HepG2 (cell line): ENCODE results near the gene PGC. TPM values are rescaled to one million over a fixed set of nuclear protein-coding genes. Genes with fewer than 3 reads are reported as not detected.

ENCODE experiments used
- ATAC-seq: fragments of 200-7000 bp; cut with Tn5 transposase; 3 replicates; pipeline ENCODE4 v1.9.1; 2020; ENCODE audit warnings: mild to moderate bottlenecking, moderate library complexity
- BruUV-seq: library from RNA; stranded (reverse); fragments of 400-500 nt; replicated peaks from 2 replicates; lab custom pipeline; 2021; lab: Mats Ljungman, UMichigan
- CTCF ChIA-PET: fragments of 300-600 bp; formaldehyde crosslinking; extraction: SDS; loops from one replicate; lab custom pipeline; 2021; ENCODE audit warnings: low total read pairs, inconsistent platforms, low intra/inter-chr PET ratio; lab: Yijun Ruan, JAX
- POLR2A ChIA-PET: fragments of 350-600 bp; sonication (Branson Sonifier 250); formaldehyde crosslinking; loops from one replicate; lab custom pipeline; 2020; ENCODE audit warnings: antibody characterized with exemption, inconsistent platforms; lab: Yijun Ruan, JAX
- DNase-seq: peaks from one replicate; pipeline ENCODE4 v3.0.0-alpha.2; 2015; ENCODE audit warnings: low spot score
- FAIRE-seq: peaks from 3 replicates; lab custom pipeline; 2011; peaks lifted over from hg19 to GRCh38; lab: Jason Lieb, UNC
- H2AFZ ChIP-seq: one replicate; pipeline ENCODE4 v1.6.1; 2011; ENCODE audit warnings: low read length, inconsistent platforms
- H3K27ac ChIP-seq: fragments of 300-600 bp; 3 replicates; pipeline ENCODE4 v1.8.0; 2011; ENCODE audit warnings: mixed run types, mild to moderate bottlenecking, mixed read lengths, low read length, inconsistent platforms; ENCODE audit not compliant: insufficient read depth; ENCODE audit errors: extremely low read length
- H3K27me3 ChIP-seq, 2 experiments: fragments of 200-600 bp in 1 of 2; 2 replicates in 1 of 2; 3 replicates in 1 of 2; pipeline versions ENCODE4 v1.6.0 to v1.8.0; 2011; ENCODE audit warnings: low read length in 2 of 2, mild to moderate bottlenecking in 2 of 2, moderate library complexity in 2 of 2, inconsistent platforms in 1 of 2; ENCODE audit not compliant: insufficient read depth in 2 of 2, control insufficient read depth in 1 of 2
- H3K36me3 ChIP-seq, 2 experiments: fragments of 200-600 bp in 1 of 2; replicated peaks in 1 of 2; 2 replicates in 1 of 2; 3 replicates in 1 of 2; pipeline versions ENCODE4 v1.5.1 to v1.8.0; 2011; ENCODE audit warnings: low read length in 2 of 2, inconsistent platforms in 1 of 2; ENCODE audit not compliant: insufficient read depth in 2 of 2, control insufficient read depth in 1 of 2
- H3K4me1 ChIP-seq: 2 replicates; pipeline ENCODE4 v1.5.1; 2012; ENCODE audit warnings: low read length, inconsistent platforms; ENCODE audit not compliant: insufficient read depth
- H3K4me2 ChIP-seq: 2 replicates; pipeline ENCODE4 v1.6.0; 2011; ENCODE audit warnings: low read depth, low read length, inconsistent platforms
- H3K4me3 ChIP-seq, 3 experiments: fragments of 200-600 bp in 1 of 3; sonication (generic), shearing (Covaris generic) in 1 of 3; replicated peaks in 1 of 3; 2 replicates each; pipeline ENCODE4 v1.5.1; 2011 to 2016; ENCODE audit warnings: low read length in 3 of 3, inconsistent platforms in 2 of 3, low read depth in 2 of 3, mild to moderate bottlenecking in 2 of 3, control low read depth in 1 of 3, mixed read lengths in 1 of 3; ENCODE audit not compliant: insufficient read depth in 1 of 3
- H3K79me2 ChIP-seq: one replicate; pipeline ENCODE4 v1.6.1; 2011; ENCODE audit warnings: low read length, inconsistent platforms; ENCODE audit not compliant: insufficient read depth
- H3K9ac ChIP-seq: 2 replicates; pipeline ENCODE4 v1.6.0; 2011; ENCODE audit warnings: mild to moderate bottlenecking, low read depth, low read length, inconsistent platforms; ENCODE audit not compliant: insufficient read depth
- H3K9me3 ChIP-seq: 2 replicates; pipeline ENCODE4 v1.5.1; 2012; ENCODE audit warnings: mild to moderate bottlenecking, low read length
- H4K20me1 ChIP-seq: 2 replicates; pipeline ENCODE4 v1.6.0; 2011; ENCODE audit warnings: inconsistent platforms, mild to moderate bottlenecking, low read length, moderate library complexity; ENCODE audit not compliant: insufficient read depth
- AGO2 ChIP-seq: fragments of 200-400 bp; formaldehyde crosslinking; optimal IDR thresholded peaks from 2 replicates; pipeline ENCODE3; 2017; ENCODE audit warnings: mild to moderate bottlenecking, low read depth, low read length, moderate library complexity
- AKAP8 ChIP-seq: sonication (generic); formaldehyde crosslinking; IDR thresholded peaks from 2 replicates; pipeline ENCODE4 v1.5.1; 2020; ENCODE audit warnings: mild to moderate bottlenecking, missing genetic modification reagents
- ASH2L ChIP-seq: fragments of 300-600, 200-600 bp; sonication (generic); IDR thresholded peaks from 2 replicates; pipeline ENCODE4 v1.7.0; 2017; ENCODE audit warnings: low read depth, mild to moderate bottlenecking, moderate library complexity, mixed read lengths, low read length; ENCODE audit not compliant: insufficient read length
- ATM ChIP-seq: fragments of 450-650 bp; IDR thresholded peaks from 2 replicates; pipeline ENCODE4 v1.7.1; 2017; ENCODE audit warnings: mild to moderate bottlenecking, borderline replicate concordance
- CBFB ChIP-seq: sonication (generic); formaldehyde crosslinking; IDR thresholded peaks from 2 replicates; pipeline ENCODE4 v1.4.0; 2020; ENCODE audit warnings: missing genetic modification reagents
- HNRNPK ChIP-seq: fragments of 200-400 bp; formaldehyde crosslinking; IDR thresholded peaks from 2 replicates; pipeline ENCODE4 v1.6.1; 2018; ENCODE audit warnings: low read length, low read depth, moderate library complexity, mild to moderate bottlenecking; ENCODE audit not compliant: poor library complexity, severe bottlenecking
- IRX3 ChIP-seq: sonication (generic); formaldehyde crosslinking; IDR thresholded peaks from 2 replicates; pipeline ENCODE4 v1.8.1; 2023; ENCODE audit warnings: mild to moderate bottlenecking, low read depth, missing genetic modification reagents, borderline replicate concordance
- NFIB ChIP-seq: sonication (generic); formaldehyde crosslinking; IDR thresholded peaks from 2 replicates; pipeline ENCODE4 v1.9.0; 2021; ENCODE audit warnings: missing genetic modification reagents, mild to moderate bottlenecking, borderline replicate concordance
- NR2F1 ChIP-seq, 2 experiments: fragments of 450-650 bp in 1 of 2; formaldehyde crosslinking in 1 of 2; IDR thresholded peaks; 2 replicates each; pipeline versions ENCODE4 v1.5.0 to v1.6.1; 2016 to 2020; ENCODE audit warnings: mild to moderate bottlenecking in 1 of 2, missing compliant biosample characterization in 1 of 2, missing genetic modification reagents in 1 of 2, moderate library complexity in 1 of 2
- POLR2A ChIP-seq, 2 experiments: IDR thresholded peaks; 2 replicates each; pipeline ENCODE4 v1.6.1; 2011; ENCODE audit warnings: low read depth in 2 of 2, low read length in 2 of 2, mild to moderate bottlenecking in 1 of 2, moderate library complexity in 1 of 2; ENCODE audit not compliant: insufficient read depth in 1 of 2
- POLR2G ChIP-seq: fragments of 200-400 bp; formaldehyde crosslinking; IDR thresholded peaks from 2 replicates; pipeline ENCODE4 v1.6.1; 2018; ENCODE audit warnings: mild to moderate bottlenecking, low read depth, low read length, moderate library complexity
- SALL1 ChIP-seq: sonication (generic); formaldehyde crosslinking; IDR thresholded peaks from 2 replicates; pipeline ENCODE4 v1.8.0; 2022; ENCODE audit warnings: mild to moderate bottlenecking, missing genetic modification reagents
- SMAD9 ChIP-seq: sonication (generic); formaldehyde crosslinking; IDR thresholded peaks from 2 replicates; pipeline ENCODE4 v1.5.1; 2020; ENCODE audit warnings: mild to moderate bottlenecking, missing genetic modification reagents
- ZFAT ChIP-seq: sonication (generic); formaldehyde crosslinking; conservative IDR thresholded peaks from 2 replicates; pipeline ENCODE4 v1.8.1; 2023; ENCODE audit warnings: missing genetic modification reagents, inconsistent platforms
- ZNF335 ChIP-seq: sonication (generic); formaldehyde crosslinking; IDR thresholded peaks from 2 replicates; pipeline ENCODE4 v1.4.0; 2020; ENCODE audit warnings: missing genetic modification reagents
- ZNF337 ChIP-seq: sonication (generic); formaldehyde crosslinking; IDR thresholded peaks from 2 replicates; pipeline ENCODE4 v1.5.1; 2020; ENCODE audit warnings: missing genetic modification reagents, low read depth, mild to moderate bottlenecking, borderline replicate concordance
- ZNF44 ChIP-seq: sonication (generic); formaldehyde crosslinking; IDR thresholded peaks from 2 replicates; pipeline ENCODE4 v1.5.1; 2020; ENCODE audit warnings: mild to moderate bottlenecking, missing genetic modification reagents
- ZNF567 ChIP-seq: sonication (generic); formaldehyde crosslinking; IDR thresholded peaks from 2 replicates; pipeline ENCODE4 v1.8.1; 2023; ENCODE audit warnings: mild to moderate bottlenecking, missing genetic modification reagents, borderline replicate concordance
- ZNF629 ChIP-seq: sonication (generic); formaldehyde crosslinking; conservative IDR thresholded peaks from 2 replicates; pipeline ENCODE4 v1.5.0; 2020; ENCODE audit warnings: missing genetic modification reagents
- ZNF772 ChIP-seq: sonication (generic); formaldehyde crosslinking; IDR thresholded peaks from 2 replicates; pipeline ENCODE4 v1.5.0; 2020; ENCODE audit warnings: mild to moderate bottlenecking, missing genetic modification reagents
- ZNF792 ChIP-seq: IDR thresholded peaks from 2 replicates; pipeline ENCODE4 v1.6.1; 2016
- ZSCAN25 ChIP-seq: sonication (generic); formaldehyde crosslinking; IDR thresholded peaks from 2 replicates; pipeline ENCODE4 v1.8.0; 2022; ENCODE audit warnings: mild to moderate bottlenecking, missing genetic modification reagents
- WGBS: methylation state at CpG from one replicate; pipeline ENCODE4 v1.1.6; 2017; ENCODE audit warnings: low lambda C conversion rate; 5-methylcytosine and 5-hydroxymethylcytosine counted together
- in situ Hi-C: cut with HindIII; loops from 2 replicates; pipeline ENCODE4 v1.10.0; 2017; ENCODE audit warnings: low pct_unique_long_range_greater_than_20kb; ENCODE audit not compliant: extremely low pct_ligation_motif_present
- intact Hi-C: fragments of 100-400 bp; cut with micrococcal nuclease; formaldehyde crosslinking; loops from one replicate; pipeline ENCODE4 v1.10.0; 2022; ENCODE audit not compliant: unreplicated experiment
- polyA plus RNA-seq, 8 experiments: library from polyadenylated mRNA; depleted of rRNA in 3 of 8; stranded (reverse) in 7 of 8; unstranded in 1 of 8; fragments of >200 nt; fragmentation: Illumina TruSeq in 4 of 8; extraction: Trizol in 4 of 8; gene quantifications; 2 replicates each; pipeline versions ENCODE4 v1.2.1 to v1.2.3, GENCODE V29; 2011 to 2016; ENCODE audit warnings: low read depth in 4 of 8, missing spikeins in 1 of 8, mixed read lengths in 1 of 8; ENCODE audit not compliant: insufficient read depth in 1 of 8
- total RNA-seq, 5 experiments: library from RNA; depleted of rRNA; stranded (reverse); fragments of >200 nt; fragmentation: Illumina TruSeq; extraction: Trizol; gene quantifications; 2 replicates each; pipeline ENCODE4 v1.2.3, GENCODE V29; 2016; ENCODE audit warnings: low read depth in 1 of 5
- TF ChIP-seq, protein P1 (sequence below): sonication (generic); formaldehyde crosslinking; IDR thresholded peaks from 2 replicates; pipeline ENCODE4 v1.5.1; 2020; ENCODE audit warnings: missing genetic modification reagents, mild to moderate bottlenecking, borderline replicate concordance

Gene PGC
- total and polyA plus RNA-seq, 2 of the 13 experiments (the other 11 are each of a cell fraction or from before 2014, with no cell fraction given) = 426 to 502 TPM

DNA sequence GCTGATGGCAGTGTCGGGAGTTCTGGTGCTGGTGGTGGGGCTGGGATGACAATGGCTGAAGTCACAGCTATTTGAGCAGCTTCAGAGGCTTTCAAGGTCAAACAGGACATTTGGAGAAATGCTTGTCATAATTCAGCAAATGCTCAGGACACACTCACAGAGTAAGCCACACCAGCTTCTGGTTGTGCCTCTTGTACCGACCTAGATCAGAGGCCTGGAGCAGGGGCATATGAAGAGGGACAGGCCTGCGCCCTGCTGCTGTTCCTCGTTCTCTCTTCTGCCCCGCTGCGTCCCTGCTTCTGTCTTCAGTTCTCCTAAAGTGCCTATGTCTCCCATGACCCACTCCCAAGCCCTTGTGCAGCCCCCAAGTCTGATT lies 893 bp upstream of the PGC start:
- CTCF ChIA-PET = no interaction called here
- 57% methylated on average over 6 of the region's 6 CpGs for WGBS
- Histone ChIP-seq H3K36me3 (no peaks in the 10 kb centered on the region), H3K27ac (peak overlapping the region; percentile 91), H3K27me3 (no peaks in the 10 kb centered on the region), H3K9me3 (no peaks in the 10 kb centered on the region), H3K79me2 (no peaks in the 10 kb centered on the region), H2AFZ (no peak overlapping the region), H3K4me1 (peaks cover 76% of the 10 kb centered on the region), H3K4me2 (peak overlapping the region; percentile 88), H4K20me1 (no peaks in the 10 kb centered on the region), H3K4me3 (peak overlapping the region in 1 of 3 experiments; percentile 60; a peak in 3 of 6 replicates), H3K9ac (peak overlapping the region; percentile 74)
- ATAC-seq (peak; percentile 54), DNase-seq (peak; percentile 79), FAIRE-seq (no peak)
- intact Hi-C loops (loop anchor here (1.0 kb wide), 1 partner anchor 20 kb away; no protein-coding TSS in a partner anchor), in situ Hi-C loops (no loop called here)
- TSS peak; percentile 94 for BruUV-seq
- peak in 1 of 2 experiments; percentile 3; a peak in 1 of 4 replicates for TF ChIP-seq NR2F1 (CRISPR knock-in tag; IDR thresholded peaks at IDR 0.05)
- TF ChIP-seq CBFB (CRISPR knock-in tag) = no peak
- TF ChIP-seq IRX3 (CRISPR knock-in tag) = 0 out of 2 replicates have a peak, but pooled peaks have one; percentile 38
- TF ChIP-seq ZNF772 (CRISPR knock-in tag) = peak; percentile 29; the same call in 1 of the 2 replicates
- peak; percentile 44 for TF ChIP-seq HNRNPK
- 0 out of 2 replicates have a peak, but pooled peaks have one; percentile 12 for TF ChIP-seq ZNF567 (CRISPR knock-in tag)
- 0 out of 2 replicates have a peak, but pooled peaks have one; percentile 5 for TF ChIP-seq ZNF792 (CRISPR knock-in tag)
- TF ChIP-seq NFIB (CRISPR knock-in tag) = no peak
- 0 out of 2 replicates have a peak, but pooled peaks have one; percentile 10 for TF ChIP-seq SALL1
- peak; percentile 8 for TF ChIP-seq ASH2L
- TF ChIP-seq ZFAT = no peak
- peak; percentile 40 for TF ChIP-seq AGO2
- TF ChIP-seq, protein P1, sequence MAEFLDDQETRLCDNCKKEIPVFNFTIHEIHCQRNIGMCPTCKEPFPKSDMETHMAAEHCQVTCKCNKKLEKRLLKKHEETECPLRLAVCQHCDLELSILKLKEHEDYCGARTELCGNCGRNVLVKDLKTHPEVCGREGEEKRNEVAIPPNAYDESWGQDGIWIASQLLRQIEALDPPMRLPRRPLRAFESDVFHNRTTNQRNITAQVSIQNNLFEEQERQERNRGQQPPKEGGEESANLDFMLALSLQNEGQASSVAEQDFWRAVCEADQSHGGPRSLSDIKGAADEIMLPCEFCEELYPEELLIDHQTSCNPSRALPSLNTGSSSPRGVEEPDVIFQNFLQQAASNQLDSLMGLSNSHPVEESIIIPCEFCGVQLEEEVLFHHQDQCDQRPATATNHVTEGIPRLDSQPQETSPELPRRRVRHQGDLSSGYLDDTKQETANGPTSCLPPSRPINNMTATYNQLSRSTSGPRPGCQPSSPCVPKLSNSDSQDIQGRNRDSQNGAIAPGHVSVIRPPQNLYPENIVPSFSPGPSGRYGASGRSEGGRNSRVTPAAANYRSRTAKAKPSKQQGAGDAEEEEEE (CRISPR knock-in tag) = peak; percentile 52; the same call in 1 of the 2 replicates
- no peak for TF ChIP-seq ATM
- no peak; the same call in 1 of the 2 replicates for TF ChIP-seq ZSCAN25 (CRISPR knock-in tag)
- TF ChIP-seq POLR2G = peak; percentile 61; the same call in 1 of the 2 replicates
- 0 out of 2 replicates have a peak, but pooled peaks have one; percentile 10 for TF ChIP-seq SMAD9 (CRISPR knock-in tag)
- 0 out of 2 replicates have a peak, but pooled peaks have one; percentile 16 for TF ChIP-seq ZNF335 (CRISPR knock-in tag)
- 0 out of 2 replicates have a peak, but pooled peaks have one; percentile 17 for TF ChIP-seq ZNF44 (CRISPR knock-in tag)
- TF ChIP-seq POLR2A (IDR thresholded peaks at IDR 0.05; ENCODE audit: insufficient read depth in 1 of 2, low read depth in 2 of 2, low read length in 2 of 2) = peak in 1 of 2 experiments; percentile 67; a peak in 1 of 4 replicates
- no peak for TF ChIP-seq ZNF629 (CRISPR knock-in tag)
- TF ChIP-seq AKAP8 (CRISPR knock-in tag) = 0 out of 2 replicates have a peak, but pooled peaks have one; percentile 8
- TF ChIP-seq ZNF337 (CRISPR knock-in tag) = no peak
- POLR2A ChIA-PET = interaction anchor here (0.6 to 7.2 kb wide), 14 partner anchors 9 to 1035 kb away, joined by 3 to 120 read pairs (median 7); partner anchors contain the start of genes FRS3, TFEB and TOMM6
